ENCODE measurements around the gene COL6A3.

COL6A3 gene

GRCh38 chr2:237441605-237442274, 27.8 kb upstream of the COL6A3 start:
- DNase-seq: peak; percentile 20 to 24

DNA sequence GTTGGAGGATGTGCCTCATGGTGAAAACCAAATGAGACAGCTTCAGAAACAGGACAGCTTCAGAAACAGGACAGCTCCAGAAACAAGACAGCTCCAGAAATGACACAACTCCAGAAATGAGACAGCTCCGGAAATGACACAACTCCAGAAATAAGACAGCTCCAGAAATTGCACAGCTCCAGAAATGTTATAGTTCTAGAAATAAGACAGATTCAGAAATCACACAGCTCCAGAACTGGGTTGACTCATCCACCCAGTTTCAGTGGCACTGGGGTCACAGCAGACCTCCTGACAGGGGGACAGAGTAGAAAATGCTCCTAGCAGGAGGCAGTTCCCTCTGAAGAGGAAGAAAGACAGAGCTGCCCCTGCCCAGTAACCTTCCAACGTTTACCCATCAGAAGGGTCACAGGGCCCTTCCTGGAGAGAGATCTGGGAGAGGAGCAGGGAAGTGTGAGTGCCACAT, 26.9 kb upstream of the COL6A3 start:
- no peak for DNase-seq

GRCh38 chr2:237438080-237438940, 24.3 kb upstream of the COL6A3 start:
- no peak for DNase-seq

GRCh38 chr2:237437566-237437965, 23.6 kb upstream of the COL6A3 start:
- no peak for DNase-seq

- DNase-seq: no peak
Measured at GRCh38 chr2:237435844-237436587, 22.1 kb upstream of the COL6A3 start.

DNA sequence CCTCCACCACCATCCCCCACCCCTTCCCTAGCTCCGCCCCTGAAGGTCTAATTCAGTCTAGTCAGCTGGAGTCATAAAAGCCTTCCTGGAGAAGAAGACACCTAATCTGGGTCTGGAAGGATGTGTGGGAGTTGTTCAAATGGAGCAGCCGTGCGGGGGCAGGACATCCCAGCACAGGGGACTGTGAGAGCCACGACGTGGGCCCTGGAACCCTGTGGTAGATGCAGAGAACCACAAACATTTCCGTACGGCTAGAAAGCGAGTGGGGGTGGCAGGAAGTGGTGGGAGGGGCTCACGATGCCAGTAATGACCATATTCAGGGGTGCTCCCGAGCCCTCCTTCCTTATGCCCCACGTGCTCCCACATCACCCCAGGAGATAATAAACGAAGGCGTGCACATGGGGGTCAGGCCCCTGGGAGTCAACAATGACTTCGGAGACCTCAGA, 20.9 kb upstream of the COL6A3 start:
- peak; percentile 58 to 73 for DNase-seq

- DNase-seq: no peak
Measured at GRCh38 chr2:237433920-237434676, 20.1 kb upstream of the COL6A3 start.

- DNase-seq: peak; percentile 61 to 65
Measured at GRCh38 chr2:237432484-237433092, 18.6 kb upstream of the COL6A3 start.

DNA sequence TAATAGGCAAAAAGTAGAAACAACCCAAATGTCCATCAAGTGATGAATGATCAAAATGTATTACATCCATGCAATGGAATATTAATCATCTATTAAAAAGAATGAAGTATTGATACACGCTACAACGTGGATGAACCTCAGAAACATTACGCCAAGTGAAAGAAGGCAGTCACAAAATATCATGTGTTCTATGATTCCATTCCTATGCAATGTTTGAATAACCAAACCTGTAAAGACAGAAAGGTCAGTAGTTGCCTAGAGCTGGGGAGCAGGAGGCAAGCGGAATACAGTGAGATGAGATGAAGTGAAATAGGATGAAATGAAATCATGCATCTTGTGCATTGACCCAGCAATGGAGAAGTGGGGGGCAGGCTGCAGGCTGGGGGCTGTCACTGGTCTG, 17.9 kb upstream of the COL6A3 start:
- DNase-seq: no peak

- DNase-seq: no peak
Measured at GRCh38 chr2:237431372-237431771, 17.4 kb upstream of the COL6A3 start.

DNA sequence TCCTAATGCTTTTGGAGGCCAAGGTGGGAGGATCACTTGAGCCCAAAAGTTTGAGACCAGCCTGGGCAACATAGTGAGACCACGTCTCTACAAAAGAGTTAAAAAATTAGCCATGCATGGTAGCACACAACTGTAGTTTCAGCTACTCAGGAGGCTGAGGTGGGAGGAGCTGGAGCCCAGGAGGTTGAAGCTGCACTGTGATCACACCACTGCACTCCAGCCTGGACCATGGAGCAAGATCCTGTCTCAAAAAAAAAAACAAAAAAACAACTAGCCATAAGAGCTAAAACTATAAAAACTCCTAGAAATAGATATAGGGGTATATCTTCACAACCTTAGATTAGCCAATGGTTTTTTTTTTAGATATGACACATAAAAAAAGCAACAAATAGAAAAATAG, 16.9 kb upstream of the COL6A3 start:
- no peak for DNase-seq

GRCh38 chr2:237429753-237430152, 15.8 kb upstream of the COL6A3 start:
- no peak for DNase-seq

DNA sequence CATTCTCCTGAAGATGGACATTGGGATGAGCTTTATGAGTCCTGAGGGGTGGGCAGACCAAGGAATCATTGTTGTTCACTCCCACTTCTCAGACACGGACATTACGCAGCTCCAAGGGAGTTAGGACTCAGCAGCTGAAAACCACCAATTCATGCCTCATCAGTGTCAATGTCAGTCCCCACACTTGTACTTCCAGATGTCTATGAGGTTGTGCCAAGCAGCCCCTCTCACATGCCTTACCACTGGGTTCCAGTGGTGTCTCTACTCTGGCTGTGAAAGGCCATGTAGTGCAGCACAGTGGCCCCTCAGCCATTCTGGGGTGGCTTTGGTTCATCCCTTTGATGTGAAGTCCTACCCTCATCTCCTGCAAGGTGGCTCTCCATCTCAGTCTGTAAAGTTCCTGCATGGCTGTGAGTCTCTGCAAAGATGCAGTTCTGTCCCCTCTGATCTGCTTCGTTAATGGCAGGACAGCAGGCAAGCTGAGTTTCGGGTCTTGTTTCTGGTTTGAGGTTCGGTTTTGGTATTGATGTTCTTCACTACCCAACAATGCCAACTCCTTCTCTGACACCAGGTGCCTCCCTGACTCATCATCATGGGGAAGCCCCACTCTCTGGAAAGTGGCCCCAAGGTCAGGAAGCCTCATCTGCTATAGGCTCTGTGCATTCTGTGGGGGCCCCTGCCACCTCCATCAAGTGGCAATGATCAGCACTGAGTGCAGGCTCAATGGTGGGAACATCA, 14.0 kb upstream of the COL6A3 start:
- DNase-seq: peak; percentile 8 to 20

GRCh38 chr2:237426517-237426916, 12.6 kb upstream of the COL6A3 start:
- DNase-seq: no peak

- no peak for DNase-seq
Measured at GRCh38 chr2:237425320-237425719, 11.4 kb upstream of the COL6A3 start.

DNA sequence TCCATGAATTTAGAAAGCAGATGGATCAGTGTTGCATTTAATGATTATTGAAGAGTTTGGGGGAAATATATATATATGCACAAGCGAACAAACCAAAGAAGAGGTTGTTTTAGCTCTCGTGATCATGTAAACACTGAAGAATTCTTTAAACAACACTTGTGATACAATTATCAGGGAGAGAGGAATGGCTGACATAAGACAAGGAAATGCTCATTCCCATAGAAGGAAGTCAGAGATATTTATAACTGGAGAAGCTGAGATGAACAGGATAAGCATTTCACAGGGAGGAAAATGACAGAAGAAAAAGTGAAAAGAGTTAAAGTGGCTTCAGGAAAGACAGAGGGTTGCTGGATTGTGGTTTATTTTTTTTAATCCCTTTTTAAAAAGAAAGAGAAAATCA, 10.6 kb upstream of the COL6A3 start:
- no peak for DNase-seq

DNA sequence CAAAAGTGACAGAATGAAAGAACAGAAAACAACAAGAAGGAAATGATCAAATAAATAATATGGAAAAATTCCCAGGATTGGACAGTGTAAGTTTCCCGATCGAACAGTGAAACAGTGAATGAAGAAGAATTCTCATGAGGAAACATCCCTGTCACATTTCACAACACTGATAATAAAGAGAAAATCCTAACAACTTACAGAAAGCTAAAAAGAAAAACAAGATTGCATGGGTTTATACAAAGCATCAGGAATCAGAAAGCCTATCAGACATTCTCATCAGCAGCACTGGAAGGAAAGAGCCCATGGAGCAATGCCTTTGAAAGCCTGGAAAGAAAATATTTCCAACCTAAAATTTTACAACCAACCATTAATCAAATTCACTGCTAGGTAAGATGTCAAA, 9.9 kb upstream of the COL6A3 start:
- no peak for DNase-seq

GRCh38 chr2:237422309-237422708, 8.3 kb upstream of the COL6A3 start:
- DNase-seq: no peak

DNA sequence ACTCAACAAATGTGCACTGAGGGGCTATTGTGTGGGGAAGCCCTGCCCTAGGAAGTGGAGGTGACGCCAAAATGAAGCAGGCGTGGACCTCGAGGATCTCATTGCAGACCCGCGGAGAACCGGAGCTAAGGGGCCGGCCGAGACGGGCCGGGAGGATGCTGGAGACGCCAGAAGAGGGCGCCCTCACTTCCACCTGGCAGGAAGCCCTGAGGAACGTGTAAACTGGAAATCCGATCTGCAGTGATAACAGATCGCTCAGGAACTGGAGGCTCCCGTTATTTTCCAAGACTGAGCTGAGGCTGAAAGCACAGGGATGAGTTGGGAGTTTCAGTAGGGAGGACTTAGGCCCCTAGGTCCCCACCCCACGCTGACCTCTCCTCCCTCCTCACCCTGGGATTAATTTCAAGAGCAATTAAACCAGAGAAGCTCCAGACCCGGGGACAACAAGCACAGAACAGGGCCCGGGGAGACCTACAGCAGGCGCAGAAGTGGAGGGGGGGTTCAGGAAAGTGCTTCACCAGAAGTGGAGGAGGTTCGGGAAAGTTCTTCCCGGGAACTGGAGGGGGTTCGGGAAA, 7.7 kb upstream of the COL6A3 start:
- peak; percentile 73 to 79 for DNase-seq

DNA sequence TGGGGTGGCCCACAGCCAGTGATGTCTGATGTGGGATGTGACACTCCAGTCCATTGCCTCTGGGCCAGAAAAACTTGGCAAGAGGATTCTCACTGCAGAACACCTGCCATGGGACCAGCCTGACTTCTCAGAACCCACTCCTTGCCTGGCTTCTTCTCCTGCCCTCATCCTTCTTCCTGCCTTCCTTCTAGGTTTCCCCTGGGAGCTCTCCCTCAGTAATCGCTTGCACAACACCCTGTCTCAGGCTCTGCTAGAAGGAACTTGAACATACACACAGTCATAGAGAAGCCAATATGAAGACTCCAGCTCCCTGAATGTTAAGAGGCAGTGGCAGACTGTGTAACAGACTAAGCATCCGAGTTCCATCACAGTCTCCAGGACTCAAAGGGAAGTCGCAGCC, 4.3 kb upstream of the COL6A3 start:
- no peak for DNase-seq
